GM21737 (cell line): Measurements from ENCODE around the gene IGF1R.

ENCODE experiments used
- ATAC-seq: cut with Tn5 transposase; IDR thresholded peaks from one replicate; pipeline ENCODE4 v1.9.1; 2021; ENCODE audit warnings: mild to moderate bottlenecking, moderate library complexity; ENCODE audit not compliant: unreplicated experiment

IGF1R gene

GRCh38 chr15:98771541-98771940 lies 123.2 kb downstream of the IGF1R start:
- ATAC-seq: no peak

- no peak for ATAC-seq
These were observed 124.6 kb downstream of the IGF1R start for GRCh38 chr15:98772895-98773294.

GRCh38 chr15:98773616-98774015 lies 125.3 kb downstream of the IGF1R start:
- no peak for ATAC-seq

- ATAC-seq: no peak
These were observed 126.6 kb downstream of the IGF1R start for GRCh38 chr15:98774756-98775497.

- ATAC-seq: no peak
These were observed 127.3 kb downstream of the IGF1R start for GRCh38 chr15:98775498-98776230.

GRCh38 chr15:98776607-98777281 lies 128.4 kb downstream of the IGF1R start:
- ATAC-seq: peak; percentile 84

- no peak for ATAC-seq
These were observed 129.1 kb downstream of the IGF1R start for GRCh38 chr15:98777426-98777825.

- no peak for ATAC-seq
These were observed 130.1 kb downstream of the IGF1R start for GRCh38 chr15:98778263-98778959.

- ATAC-seq: no peak
These were observed 130.6 kb downstream of the IGF1R start for GRCh38 chr15:98778960-98779359.

- ATAC-seq: peak; percentile 58
These were observed 131.2 kb downstream of the IGF1R start for GRCh38 chr15:98779463-98780071.

GRCh38 chr15:98781838-98782237 lies 133.5 kb downstream of the IGF1R start:
- ATAC-seq: no peak

- no peak for ATAC-seq
These were observed 134.5 kb downstream of the IGF1R start for GRCh38 chr15:98782801-98783200.

- no peak for ATAC-seq
These were observed 137.1 kb downstream of the IGF1R start for GRCh38 chr15:98785431-98785806.

GRCh38 chr15:98785807-98786621 lies 137.7 kb downstream of the IGF1R start:
- peak; percentile 83 for ATAC-seq

GRCh38 chr15:98786717-98787116 lies 138.4 kb downstream of the IGF1R start:
- no peak for ATAC-seq

GRCh38 chr15:98787194-98787593 lies 138.9 kb downstream of the IGF1R start:
- no peak for ATAC-seq

GRCh38 chr15:98787936-98788757 lies 139.8 kb downstream of the IGF1R start:
- ATAC-seq: no peak

- no peak for ATAC-seq
These were observed 140.7 kb downstream of the IGF1R start for GRCh38 chr15:98789020-98789419.

GRCh38 chr15:98790270-98790669 lies 141.9 kb downstream of the IGF1R start:
- no peak for ATAC-seq
